GM19023 (cell line): Measurements from ENCODE around the gene CLPTM1L.

Source experiments
- ATAC-seq: cut with Tn5 transposase; IDR thresholded peaks from one replicate; pipeline ENCODE4 v1.9.1; 2021; ENCODE audit warnings: mild to moderate bottlenecking, moderate library complexity; ENCODE audit not compliant: unreplicated experiment

CLPTM1L gene

DNA sequence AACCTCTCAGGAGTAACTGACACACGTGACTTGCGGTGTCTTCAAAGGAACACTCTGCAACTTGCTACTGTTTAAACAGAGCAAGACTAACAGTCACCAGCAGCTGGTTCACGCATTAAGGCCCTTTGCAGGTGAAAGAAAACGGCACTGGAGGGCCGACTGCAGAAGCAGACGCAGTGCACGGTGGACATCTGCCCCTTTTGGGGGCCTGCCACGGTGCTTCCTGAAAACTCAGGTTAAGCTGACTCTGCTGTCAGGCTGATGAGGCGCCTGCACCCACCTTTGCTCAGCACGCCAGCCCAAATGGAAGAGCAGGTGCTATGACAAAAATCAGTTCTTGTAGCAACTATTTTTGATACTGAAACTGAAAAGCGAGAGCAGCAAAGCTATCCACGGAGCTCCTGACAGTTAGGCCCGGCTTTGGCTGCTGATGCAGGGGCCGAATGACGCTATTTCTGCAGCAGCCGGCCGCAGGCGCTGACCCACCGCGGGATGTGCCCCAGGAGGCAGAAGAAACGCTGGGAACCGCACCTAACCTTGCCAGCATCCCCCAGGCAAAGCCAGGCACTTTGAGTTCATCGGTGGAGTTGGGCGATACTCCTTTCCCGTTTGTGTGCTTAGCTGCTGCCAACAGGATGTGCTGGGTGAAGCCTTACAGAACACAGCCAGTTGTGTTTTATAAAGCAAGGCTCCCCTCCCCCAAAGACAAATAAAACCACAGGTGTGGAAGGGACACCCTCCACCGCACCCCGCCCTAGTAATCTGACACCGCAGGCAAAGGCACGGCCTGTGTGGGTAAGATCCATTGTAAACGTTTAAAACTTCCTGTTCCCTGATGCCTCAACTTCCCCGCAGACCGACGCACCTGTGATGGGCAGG lies 29.0 kb downstream of the CLPTM1L start:
- ATAC-seq: peak; percentile 55

DNA sequence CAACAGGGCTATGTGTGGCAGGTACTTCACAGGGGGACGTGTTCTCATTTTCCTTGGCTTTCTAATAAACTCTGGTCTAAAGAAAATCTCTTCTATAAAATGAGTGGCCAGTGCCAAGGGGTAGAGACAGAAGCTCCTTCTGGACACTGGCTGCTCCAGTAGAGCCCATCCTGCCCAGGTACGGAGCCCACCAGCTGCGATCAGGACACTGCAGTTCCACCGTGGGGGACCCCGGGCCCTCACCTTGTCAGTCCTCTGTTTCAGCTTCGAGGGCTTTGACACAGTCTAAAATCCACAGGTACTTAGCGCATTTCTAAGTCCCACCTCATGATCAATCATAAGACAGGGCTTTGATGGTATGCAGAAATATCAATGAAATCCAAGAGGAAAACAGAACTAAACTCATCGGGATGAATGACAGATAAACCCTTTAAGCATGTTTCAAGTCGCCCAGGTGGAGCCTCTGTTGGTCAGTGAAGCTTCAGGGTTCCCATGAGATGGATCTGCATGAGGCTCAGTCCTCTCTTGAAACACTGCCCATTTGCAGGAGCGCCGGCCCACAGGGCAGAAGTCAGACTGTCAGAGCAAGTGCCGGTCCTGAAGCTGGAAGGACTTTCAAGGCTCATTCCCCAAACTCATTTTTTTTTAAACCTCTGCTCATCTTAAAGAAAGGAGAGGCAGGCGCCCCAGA lies 29.7 kb downstream of the CLPTM1L start:
- no peak for ATAC-seq

DNA sequence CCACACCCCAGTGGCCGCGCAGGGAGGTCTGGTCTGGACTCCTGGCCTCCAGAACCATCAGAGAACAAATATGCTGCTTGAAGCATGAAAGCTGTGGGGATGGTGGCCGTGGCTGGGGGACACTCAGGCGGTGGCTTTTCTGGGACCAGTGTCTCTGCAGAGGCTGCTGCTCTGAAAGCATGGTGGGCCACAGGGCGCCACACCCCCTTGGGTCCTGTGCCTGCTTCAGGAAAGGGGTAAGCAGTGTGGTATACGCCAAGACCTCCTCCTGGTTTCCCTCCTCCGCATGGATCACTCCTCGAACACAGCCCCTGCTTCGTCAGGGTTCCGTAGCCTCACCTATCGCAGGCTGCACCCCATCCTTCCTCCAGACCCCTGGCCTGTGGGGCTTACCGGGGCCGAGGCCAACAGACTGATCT lies 30.3 kb downstream of the CLPTM1L start:
- ATAC-seq: no peak

DNA sequence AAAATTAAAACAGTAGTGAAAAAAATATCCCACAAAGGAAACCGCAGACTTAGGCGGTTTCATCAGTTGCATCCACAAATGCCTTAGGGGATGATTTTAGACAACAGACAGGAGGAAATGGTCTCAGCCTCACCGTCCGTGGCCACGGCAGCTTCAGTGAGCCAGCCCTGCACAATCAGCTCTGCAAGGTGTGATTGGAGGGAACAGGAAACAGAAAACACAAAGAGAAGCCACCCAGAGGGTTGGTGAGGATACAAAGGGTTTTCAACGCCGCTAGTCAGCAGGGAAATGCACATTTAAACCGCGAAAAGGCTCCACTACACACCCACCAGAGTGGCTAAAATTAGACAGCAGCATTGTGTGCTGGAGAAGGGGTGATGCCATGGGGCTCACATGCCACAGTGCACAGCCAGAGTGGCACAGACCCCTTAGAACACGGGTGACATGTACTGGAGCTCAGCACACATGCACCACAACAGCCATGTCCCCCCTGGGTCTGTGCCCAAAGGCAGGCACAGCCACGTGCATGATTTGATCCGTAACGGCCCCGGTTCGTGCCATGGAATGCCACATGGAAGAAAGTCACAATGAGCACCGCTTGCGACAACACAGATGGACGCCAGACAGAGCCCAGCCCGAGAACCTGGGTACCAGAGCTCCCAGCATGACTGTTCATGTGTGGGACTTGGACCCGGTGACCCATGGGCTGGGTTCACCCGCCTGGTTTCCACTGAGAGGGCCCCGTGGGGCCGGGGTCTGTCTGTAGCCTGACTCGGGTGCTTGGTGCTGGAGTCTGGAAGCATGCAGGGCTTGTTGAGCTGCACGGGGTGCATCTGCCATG lies 31.7 kb downstream of the CLPTM1L start:
- peak; percentile 69 for ATAC-seq

DNA sequence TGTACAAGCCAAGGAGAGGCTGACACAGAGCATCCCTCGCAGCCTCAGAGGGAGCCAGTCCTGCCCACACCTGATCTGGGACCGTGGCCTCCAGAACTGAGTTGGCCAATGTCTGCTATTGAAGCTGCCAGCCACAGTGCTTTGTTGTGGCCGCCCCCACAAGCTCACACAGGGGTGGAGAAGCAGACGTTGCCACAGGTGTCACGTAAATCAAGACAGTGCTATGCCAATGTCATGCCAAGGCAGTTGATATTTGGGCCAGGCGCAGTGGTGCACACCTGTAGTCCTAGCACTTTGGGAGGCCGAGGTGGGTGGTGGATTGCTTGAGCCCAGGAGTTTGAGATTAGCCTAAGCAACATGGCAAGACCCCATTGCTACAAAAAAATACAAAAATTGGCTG lies 32.7 kb downstream of the CLPTM1L start:
- no peak for ATAC-seq

DNA sequence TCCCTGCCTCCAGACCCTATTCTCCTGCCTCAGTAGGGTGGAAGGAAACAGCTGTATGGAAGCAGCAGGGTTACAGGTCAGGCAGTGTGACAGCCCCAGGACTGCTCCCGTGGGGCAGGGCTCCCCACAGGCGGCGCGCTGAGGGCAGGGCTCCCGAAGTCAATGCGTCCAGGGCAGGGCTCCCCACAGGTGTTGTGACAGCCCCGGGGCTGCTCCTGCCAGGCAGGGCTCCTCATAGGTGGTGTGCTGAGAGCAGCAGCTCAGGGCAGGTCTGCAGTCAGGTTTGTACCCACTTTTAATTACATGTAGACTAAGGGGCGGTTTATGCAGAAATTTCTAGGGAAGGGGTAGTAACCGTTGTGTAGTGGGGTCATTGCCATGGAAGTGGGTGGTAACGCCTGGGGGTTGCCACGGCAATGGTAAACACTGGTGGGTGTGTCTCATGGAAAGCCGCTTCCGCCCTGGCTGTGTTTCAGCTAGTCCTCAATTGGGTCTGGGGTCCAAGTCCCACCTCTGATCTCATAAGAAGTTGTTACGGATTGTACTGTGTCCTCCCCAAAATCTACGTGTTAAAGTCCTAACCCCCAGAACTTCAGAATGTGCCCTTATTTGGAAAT lies 33.4 kb downstream of the CLPTM1L start:
- ATAC-seq: no peak

DNA sequence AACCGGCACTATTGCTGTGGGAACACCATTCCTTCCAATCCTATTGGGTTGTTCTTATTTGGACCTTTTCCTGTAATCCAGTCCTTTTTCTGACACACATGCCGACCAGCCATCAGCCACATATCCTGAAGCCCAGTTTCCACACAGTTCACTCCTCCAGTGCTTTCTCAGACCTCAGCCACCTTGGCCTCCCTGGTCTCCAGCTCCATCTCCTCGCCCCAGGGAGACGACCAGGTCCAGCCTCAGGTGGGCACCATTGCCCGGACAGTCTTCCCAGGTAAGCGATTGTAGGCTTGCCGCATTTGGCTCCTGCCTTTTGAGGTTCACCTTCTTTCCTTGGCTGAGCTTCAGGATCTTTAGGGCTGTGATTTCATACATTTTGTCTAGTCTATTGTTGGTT lies 34.8 kb downstream of the CLPTM1L start:
- no peak for ATAC-seq

DNA sequence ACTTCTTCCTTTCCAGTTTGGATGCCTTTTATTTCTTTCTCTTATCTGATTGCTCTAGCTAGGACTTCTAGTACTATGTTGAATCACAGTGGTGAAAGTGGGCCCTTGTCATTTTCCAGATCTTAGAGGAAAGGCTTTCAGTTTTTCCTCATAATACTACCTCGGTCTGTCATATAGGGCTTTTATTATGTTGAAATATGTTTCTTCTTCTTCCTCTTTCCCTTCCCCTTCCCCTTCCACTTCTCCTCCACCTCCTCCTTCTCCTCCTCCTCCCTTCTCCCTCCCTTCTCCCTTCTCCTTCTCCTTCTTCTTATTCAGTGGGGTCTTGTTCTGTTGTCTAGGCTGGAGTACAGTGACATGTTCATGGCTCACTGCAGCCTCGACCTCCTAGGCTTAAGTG lies 40.9 kb downstream of the CLPTM1L start:
- no peak for ATAC-seq

DNA sequence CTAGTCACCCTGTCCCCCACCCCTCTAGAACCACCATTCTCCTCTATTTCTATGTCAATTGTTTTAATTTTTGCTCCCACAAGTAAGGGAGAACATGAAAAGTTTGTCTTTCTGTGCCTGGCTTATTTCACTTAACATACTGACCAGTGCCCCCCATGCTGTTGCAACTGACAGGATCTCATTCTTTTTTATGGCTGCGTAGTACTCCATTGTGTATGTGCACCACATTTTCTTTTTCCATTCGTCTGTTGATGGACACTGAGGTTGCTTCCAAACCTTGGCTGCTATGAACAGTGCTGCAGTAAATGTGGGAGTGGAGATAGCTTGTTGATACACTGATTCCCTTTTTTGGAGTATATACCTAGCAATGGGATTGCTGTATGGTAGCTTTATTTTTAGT lies 42.6 kb downstream of the CLPTM1L start:
- no peak for ATAC-seq

DNA sequence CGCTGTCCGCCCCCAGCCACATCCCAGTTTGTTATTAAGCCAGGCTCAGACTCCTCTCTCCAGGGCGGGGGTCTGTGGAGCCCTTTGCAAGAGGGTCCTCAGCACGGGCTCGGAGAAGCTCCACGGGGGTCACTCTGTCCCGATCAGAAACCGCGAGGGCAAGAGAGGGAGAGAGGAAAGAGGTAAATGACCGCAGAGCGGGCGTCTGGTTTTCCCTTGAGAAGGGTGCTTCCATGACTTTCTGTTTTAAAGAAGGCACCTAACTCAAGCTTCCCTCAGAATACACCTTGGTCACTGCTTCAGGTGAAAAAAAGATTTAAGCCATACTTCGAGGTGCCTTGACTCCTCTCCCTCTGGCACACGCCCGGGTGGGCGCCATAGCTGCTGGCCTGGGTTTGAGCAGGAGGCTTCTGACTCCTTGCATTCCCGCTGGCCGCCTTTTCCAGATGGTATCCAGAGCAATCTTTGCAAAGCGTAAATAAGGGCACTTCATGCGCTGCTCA lies 44.3 kb downstream of the CLPTM1L start:
- no peak for ATAC-seq

DNA sequence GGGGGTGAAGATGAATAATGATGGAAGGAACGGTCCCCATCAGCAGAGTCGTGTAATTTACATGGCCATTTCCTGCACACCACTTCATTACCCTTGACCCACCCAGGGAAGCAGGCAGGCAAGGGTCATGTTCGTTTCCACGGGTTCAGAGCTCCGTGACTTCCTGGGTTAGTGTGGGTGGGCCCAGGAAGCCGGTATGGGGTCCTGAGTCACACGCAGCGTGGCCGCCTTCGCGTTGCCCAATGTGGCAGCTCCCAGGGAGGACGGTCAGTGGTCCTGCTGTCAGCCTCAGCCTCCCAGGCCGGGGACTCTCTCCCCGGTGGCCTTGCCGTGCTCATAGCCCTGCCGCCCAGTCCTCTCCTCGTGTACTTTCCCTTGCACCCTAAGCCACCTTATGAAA lies 44.9 kb downstream of the CLPTM1L start:
- no peak for ATAC-seq

DNA sequence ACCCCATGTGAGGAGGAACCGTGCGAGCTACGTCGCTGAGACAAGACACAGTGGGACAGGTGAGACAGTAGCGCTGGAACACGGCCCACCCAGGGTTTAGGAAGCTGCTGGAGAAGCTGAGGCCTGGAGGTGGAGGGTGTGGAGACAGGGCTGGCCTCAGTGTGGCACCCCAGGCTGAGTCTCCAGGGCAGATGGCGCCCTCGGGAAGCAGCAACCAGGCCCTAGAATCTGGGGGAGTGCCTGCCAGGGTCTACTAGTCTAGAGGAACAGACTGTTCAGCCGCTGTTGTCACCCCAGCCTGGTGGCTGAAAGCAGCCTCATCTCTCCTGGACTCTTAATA lies 45.4 kb downstream of the CLPTM1L start:
- ATAC-seq: no peak

DNA sequence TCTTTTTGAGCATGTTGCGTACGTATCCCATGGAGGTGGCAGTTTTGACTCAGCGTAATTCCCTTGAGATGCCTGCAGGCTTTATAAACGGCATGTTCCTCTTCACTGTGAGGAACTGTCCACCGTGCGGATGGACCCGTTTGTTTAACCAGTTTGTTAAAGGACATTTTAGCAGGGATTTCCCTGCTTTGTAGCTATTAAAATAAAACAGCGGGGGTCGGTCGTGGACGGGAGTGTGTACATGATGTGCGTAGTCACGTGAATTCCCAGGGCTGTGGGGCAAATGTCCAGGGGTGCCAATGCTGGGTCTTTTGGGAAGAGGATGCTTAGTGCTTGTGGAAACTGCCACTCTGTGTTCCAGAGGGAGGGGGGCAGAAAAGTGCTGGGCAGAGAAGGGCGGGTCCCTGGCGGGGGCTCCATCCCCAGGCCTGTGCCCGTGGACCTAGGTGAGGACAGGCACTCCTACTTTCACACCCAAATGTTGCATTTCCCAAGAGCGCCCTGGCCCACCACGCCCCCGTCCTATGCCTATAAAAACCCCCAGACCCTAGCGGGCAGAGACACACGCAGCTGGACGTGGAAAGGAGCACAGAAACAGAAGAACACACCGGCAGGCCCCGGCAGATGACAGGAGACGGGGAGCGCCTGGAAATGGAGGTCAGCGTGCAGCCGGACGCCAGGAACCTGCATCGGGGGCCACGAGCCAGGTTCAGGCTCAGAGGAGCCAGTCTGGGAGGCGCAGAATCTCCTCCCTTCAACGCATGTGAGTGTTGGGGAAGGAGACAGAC lies 46.0 kb downstream of the CLPTM1L start:
- no peak for ATAC-seq

DNA sequence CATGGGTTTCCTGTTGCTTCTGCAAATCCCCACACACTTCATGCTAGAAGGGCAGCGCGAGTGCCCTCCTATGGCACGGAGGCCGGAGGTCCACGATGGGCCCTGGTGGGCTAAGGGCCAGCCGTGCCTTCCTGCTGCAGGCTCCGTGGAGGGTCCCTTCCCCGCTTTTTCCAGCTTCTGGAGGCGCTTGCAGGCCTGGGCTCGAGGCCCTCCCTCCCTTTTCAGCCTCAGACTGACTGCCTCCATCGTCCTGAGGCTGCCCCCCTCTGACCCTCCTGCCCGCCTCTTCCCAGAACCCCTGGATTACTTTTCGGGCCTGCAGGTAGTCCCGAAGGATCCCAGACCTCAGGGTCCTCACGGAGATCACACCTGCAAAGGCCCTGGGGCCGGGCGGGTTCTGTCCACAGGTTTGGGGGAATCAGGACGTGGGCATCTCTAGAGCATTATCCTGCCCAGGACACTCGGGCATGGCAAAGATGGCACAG lies 46.8 kb downstream of the CLPTM1L start:
- no peak for ATAC-seq

DNA sequence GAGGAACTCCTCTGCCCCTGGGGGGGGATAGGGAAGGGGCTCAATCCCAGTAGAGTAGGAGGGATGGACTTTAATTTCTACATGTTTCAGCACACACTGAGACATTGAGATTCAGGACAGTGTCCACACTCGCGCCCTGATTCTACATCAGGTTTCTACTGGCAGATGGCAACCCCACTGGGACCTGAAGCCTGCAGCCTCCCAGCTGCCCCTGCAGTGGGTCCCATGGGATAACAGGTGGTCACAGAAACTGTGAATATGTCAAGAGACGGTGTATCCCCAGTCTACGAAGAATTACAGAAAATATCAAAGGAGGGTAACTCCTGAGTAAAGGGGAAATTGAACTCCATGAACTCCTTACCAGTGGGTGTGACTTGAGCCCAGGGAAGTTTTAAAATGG lies 47.7 kb downstream of the CLPTM1L start:
- ATAC-seq: no peak

DNA sequence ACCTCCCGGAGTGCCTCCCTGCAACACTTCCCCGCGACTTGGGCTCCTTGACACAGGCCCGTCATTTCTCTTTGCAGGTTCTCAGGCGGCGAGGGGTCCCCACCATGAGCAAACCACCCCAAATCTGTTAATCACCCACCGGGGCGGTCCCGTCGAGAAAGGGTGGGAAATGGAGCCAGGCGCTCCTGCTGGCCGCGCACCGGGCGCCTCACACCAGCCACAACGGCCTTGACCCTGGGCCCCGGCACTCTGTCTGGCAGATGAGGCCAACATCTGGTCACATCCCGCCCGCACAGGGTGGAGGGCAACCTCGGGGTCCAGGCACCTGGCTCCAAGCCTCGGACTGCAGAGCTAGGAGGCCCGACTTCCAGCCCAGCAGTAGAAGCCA lies 49.3 kb downstream of the CLPTM1L start:
- ATAC-seq: no peak

DNA sequence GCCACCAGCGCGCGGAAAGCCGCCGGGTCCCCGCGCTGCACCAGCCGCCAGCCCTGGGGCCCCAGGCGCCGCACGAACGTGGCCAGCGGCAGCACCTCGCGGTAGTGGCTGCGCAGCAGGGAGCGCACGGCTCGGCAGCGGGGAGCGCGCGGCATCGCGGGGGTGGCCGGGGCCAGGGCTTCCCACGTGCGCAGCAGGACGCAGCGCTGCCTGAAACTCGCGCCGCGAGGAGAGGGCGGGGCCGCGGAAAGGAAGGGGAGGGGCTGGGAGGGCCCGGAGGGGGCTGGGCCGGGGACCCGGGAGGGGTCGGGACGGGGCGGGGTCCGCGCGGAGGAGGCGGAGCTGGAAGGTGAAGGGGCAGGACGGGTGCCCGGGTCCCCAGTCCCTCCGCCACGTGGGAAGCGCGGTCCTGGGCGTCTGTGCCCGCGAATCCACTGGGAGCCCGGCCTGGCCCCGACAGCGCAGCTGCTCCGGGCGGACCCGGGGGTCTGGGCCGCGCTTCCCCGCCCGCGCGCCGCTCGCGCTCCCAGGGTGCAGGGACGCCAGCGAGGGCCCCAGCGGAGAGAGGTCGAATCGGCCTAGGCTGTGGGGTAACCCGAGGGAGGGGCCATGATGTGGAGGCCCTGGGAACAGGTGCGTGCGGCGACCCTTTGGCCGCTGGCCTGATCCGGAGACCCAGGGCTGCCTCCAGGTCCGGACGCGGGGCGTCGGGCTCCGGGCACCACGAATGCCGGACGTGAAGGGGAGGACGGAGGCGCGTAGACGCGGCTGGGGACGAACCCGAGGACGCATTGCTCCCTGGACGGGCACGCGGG lies 49.9 kb downstream of the CLPTM1L start, which contains the start of gene TERT:
TERT (minus strand) TSS at position 234 of the 815 bp plus-strand sequence; CDS start at position 155, 79 bp downstream.
- ATAC-seq: no peak

DNA sequence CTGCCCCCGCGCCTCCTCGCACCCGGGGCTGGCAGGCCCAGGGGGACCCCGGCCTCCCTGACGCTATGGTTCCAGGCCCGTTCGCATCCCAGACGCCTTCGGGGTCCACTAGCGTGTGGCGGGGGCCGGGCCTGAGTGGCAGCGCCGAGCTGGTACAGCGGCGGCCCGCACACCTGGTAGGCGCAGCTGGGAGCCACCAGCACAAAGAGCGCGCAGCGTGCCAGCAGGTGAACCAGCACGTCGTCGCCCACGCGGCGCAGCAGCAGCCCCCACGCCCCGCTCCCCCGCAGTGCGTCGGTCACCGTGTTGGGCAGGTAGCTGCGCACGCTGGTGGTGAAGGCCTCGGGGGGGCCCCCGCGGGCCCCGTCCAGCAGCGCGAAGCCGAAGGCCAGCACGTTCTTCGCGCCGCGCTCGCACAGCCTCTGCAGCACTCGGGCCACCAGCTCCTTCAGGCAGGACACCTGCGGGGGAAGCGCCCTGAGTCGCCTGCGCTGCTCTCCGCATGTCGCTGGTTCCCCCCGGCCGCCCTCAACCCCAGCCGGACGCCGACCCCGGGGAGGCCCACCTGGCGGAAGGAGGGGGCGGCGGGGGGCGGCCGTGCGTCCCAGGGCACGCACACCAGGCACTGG lies 50.6 kb downstream of the CLPTM1L start:
- no peak for ATAC-seq
